ENCODE results near the gene PLA2G4F.

PLA2G4F gene

GRCh38 chr15:42178056-42178455, 21.6 kb upstream of the PLA2G4F start (continued):
- TF ChIP-seq REST (tag by site-specific recombination; IDR thresholded peaks at IDR 0.05) = no peak
- no peak for TF ChIP-seq ZSCAN23 (tag by site-specific recombination; IDR thresholded peaks at IDR 0.05)
- TF ChIP-seq ZNF645 (tag by site-specific recombination; IDR thresholded peaks at IDR 0.05) = no peak
- no peak for TF ChIP-seq ZBTB10 (tag by site-specific recombination; IDR thresholded peaks at IDR 0.05)
- TF ChIP-seq ZNF184 (tag by site-specific recombination; IDR thresholded peaks at IDR 0.05) = no peak
- TF ChIP-seq ZNF423 (tag by site-specific recombination; IDR thresholded peaks at IDR 0.05) = no peak
- no peak for TF ChIP-seq ZNF639 (tag by site-specific recombination; IDR thresholded peaks at IDR 0.05)
- TF ChIP-seq YY2 (tag by site-specific recombination; IDR thresholded peaks at IDR 0.05) = no peak

- Histone ChIP-seq H3K4me3 (ENCODE audit: low read depth, low read length) (no peak overlapping the region), H3K9me3 (ENCODE audit: control insufficient read depth, insufficient read depth, low read depth, low read length) (no peaks in the 10 kb centered on the region), H3K36me3 (ENCODE audit: control insufficient read depth in 2 of 2, insufficient read depth in 1 of 2, low read length in 2 of 2) (peaks cover 5 to 70% of the 10 kb centered on the region in 2 experiments), H3K4me1 (ENCODE audit: control insufficient read depth, insufficient read depth, low read length) (no peaks in the 10 kb centered on the region), H3K27ac (ENCODE audit: extremely low read depth, low read depth, low read length) (no peak overlapping the region)
- POLR2A ChIA-PET = no interaction called here
- CTCF ChIA-PET = no interaction called here
- TF ChIP-seq ZNF114 (tag by site-specific recombination; IDR thresholded peaks at IDR 0.05) = no peak
- TF ChIP-seq ZNF571 (tag by site-specific recombination; IDR thresholded peaks at IDR 0.05) = no peak
- no peak for TF ChIP-seq PRDM1 (tag by site-specific recombination; IDR thresholded peaks at IDR 0.05)
- TF ChIP-seq ZNF449 (tag by site-specific recombination; IDR thresholded peaks at IDR 0.05) = no peak
- TF ChIP-seq ZNF513 (tag by site-specific recombination; IDR thresholded peaks at IDR 0.05) = no peak
- no peak for TF ChIP-seq PRDM6 (tag by site-specific recombination; IDR thresholded peaks at IDR 0.05)
- no peak for TF ChIP-seq ZNF335 (tag by site-specific recombination; conservative IDR thresholded peaks at IDR 0.05)
- TF ChIP-seq HOXD13 (CRISPR knock-in tag; IDR thresholded peaks at IDR 0.05; ENCODE audit: borderline replicate concordance) = no peak
- no peak for TF ChIP-seq GLI2 (tag by site-specific recombination; IDR thresholded peaks at IDR 0.05; ENCODE audit: borderline replicate concordance, low read depth)
- TF ChIP-seq BCL6B (tag by site-specific recombination; IDR thresholded peaks at IDR 0.05) = no peak
These were observed 19.2 kb upstream of the PLA2G4F start for GRCh38 chr15:42175671-42176070.

All from HEK293 (cell line).